NCI-H1930 (cell line): ENCODE data around the gene IDE.
"Not testable (repeated sequence)": the region's sequence is repeated elsewhere in the genome, so short reads cannot be mapped to it uniquely, and the experiment has no call there.

ENCODE experiments used
- DNase-seq, 2 experiments: peaks; one replicate each; lab custom pipeline; 2025; lab: John Stamatoyannopoulos, UW

IDE gene

GRCh38 chr10:92573798-92574547 lies at the start of gene IDE:
IDE (minus strand) TSS chr10:92574093; CDS start chr10:92574019, 74 bp downstream.
- DNase-seq = peak; percentile 27 to 59

DNA sequence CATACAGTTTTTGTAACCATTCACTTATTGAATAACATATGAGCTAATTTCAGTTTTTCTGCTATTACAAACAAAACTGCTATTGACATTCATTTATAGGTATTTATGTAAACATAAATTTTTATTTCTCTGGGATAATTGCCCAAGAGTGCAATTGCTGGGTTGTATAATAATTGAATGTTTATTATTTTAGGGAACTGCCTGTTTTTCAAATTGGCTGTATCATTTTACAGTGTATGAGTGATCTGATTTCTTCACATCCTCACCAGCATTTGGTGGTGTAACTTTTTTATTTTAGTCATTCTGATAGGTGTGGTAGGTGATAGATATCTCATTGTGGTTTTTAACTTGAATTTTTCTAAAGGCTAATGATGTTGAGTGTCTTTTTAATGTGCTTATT lies 45.5 kb upstream of the IDE start:
- DNase-seq = no peak

GRCh38 chr10:92615515-92615914 lies 41.6 kb upstream of the IDE start:
- DNase-seq = no peak

GRCh38 chr10:92604841-92605240 lies 30.9 kb upstream of the IDE start:
- DNase-seq = no peak

GRCh38 chr10:92598321-92598720 lies 24.4 kb upstream of the IDE start:
- no peak for DNase-seq

DNA sequence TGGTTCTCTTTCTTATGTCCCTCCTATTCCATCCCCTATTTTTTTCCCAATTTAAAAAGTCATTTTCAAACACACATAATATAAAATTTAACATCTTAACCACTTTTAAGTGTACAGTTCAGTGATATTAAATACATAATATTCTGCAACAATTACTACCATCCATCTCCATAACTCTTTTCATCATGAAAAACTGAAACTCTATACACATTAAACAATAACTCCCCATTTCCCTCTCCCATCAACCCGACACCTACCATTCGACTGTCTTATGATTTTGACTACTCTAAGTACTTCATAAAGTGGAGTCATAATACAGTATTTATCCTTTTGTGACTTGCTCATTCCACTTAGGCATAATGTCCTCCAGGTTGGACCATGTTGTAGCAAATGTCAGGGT lies 21.6 kb upstream of the IDE start:
- no peak for DNase-seq

DNA sequence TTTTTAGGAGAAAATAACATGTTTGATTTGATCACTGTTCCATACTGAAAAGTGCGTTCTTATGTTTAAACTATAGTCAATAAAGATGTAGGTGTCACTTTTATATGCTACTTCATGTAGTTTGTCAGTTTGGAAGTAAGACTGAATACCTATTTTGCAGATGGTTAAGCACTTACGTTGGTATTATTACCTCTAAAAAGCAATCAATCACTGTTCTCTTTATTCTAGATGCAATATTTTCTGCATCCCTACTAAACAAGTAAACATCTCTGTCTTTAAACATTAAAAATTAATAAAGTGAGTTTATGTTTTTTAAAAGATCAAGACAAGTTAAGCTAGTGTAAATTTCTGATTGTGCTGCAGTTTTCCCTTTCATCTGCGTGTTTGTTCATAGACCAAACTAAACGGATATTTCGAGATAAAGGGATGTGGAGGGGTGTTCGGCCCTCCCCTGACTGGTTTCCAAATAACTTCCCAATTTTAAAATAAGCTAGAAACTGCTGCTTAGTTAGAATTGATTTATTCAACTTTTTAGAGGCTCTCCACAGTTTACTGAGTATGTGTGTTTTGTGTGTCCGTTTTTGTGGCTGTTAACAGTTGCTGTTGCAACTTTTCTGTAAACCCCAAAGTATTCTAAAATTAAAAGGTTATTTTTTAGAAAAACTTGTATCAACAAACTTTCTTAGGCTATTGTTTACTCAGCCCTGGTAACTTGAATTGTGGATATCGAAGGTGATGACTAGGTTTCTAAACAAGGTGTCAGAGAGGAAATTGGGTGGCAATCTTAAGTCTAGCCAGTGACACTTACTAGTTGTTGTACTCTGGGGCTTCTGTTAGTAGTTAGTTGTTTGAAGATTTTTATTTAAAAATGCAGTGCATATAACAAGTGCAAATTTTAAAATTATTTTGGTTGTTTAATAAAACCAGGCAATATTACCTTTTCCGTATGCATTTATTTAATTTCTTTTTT lies 20.0 kb upstream of the IDE start:
- DNase-seq = no peak

- peak; percentile 86 to 89 for DNase-seq
These were observed 19.1 kb upstream of the IDE start, which contains the start of gene KIF11 for GRCh38 chr10:92592761-92593618. KIF11 (plus strand) TSS chr10:92593130; CDS start chr10:92593376, 246 bp downstream.

- DNase-seq = peak; percentile 67 to 77
These were observed 17.7 kb upstream of the IDE start for GRCh38 chr10:92591550-92592022.

DNA sequence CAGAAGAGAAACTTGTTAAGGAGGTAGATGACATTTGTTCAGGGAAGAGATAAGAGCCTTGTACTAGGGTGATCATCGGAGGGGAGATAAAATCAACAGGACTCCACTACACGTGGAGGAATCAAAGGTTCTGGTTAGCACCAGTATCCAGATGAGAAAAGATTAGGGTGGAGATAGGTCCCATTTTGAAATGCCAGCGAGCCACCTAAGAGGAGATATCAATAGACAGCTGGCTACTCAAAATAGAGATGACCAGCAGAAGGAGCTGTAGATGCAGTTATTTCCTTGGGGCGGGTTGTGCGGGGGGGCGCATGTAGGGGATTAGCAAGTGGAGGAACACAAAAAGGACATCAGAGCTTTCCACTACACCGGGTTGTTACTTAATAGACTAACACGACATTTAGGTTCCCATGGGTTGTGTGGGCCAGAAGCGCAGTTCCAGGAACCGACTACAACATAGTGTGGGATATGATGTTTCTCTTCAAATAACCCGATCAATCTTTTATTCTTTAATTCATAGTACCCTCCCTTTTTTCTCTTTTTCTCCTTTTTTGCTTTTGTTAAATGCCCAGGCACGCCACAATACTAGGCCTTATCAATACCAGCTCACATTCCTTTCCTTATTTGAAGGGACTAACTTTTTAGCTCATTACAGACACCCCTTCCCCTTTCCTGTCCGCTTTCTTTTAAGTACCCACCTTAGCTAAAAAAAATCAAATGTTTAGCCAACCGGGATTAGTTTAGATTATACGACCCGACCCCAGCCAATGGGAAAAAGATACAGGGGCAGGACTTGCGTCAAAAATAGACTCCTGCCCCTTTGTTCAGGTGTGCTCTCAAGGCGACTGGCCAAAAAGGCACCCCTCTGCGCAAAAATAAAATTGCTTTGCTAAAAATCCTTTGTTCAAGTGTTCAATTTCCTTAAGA lies 17.0 kb upstream of the IDE start:
- DNase-seq = peak in 1 of 2 experiments; percentile 7

GRCh38 chr10:92582347-92582746 lies 8.5 kb upstream of the IDE start:
- DNase-seq = not testable (repeated sequence)

DNA sequence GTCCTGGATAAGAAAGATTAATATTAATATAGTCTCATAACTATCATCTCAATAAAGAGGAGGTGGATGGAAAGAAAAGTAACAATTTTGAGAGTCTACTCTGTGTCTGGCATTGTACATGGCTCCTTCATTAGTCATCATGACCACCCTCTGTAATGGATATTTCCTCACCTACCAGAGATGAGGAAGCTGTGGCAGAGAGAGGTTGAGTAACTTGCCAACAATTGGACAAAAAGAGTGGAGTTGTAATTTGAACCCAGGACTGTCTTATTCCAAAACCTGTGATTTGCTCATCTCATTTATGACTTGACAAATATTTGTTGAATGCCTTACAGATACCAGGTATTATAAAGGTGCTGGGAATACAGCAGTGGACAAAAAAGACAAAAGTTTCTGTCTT lies 2.1 kb upstream of the IDE start:
- DNase-seq = no peak

DNA sequence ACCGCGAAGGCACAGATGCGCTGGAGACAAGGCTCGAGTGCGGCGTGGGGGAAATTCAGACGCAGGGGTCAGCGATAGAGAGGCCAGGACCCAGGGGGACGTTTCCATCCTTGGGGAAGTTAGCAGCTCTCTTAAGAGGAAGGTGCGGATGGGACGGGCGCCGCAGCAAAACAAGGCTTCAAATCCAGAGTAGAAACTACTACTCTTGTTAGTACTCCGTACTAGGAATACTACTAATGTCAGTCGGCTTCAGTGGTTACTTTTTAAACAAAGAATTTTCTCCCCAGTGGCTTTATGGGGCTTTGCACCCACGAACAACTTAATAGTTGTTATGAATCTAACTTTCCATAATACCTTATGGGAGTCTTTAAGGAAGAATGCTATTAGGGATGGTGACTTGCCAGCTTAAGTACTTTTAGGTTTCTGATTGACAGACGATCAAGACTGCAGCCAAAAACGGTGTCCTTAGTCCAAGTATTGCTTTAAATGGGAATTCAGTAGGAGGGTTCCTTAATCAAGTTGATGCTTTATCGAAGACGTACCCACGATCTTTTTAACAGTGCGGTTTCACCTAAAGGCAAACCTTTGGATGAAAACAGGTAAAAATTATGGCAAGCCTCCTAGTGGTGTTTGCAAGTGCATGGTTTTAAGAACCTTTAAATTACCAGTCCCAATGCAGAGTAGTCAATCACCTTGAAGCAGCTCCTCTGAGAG lies 812 bp upstream of the IDE start:
- DNase-seq = peak in 1 of 2 experiments; percentile 54

- no peak for DNase-seq
These were observed 649 bp downstream of the IDE start for GRCh38 chr10:92573091-92573797.

DNA sequence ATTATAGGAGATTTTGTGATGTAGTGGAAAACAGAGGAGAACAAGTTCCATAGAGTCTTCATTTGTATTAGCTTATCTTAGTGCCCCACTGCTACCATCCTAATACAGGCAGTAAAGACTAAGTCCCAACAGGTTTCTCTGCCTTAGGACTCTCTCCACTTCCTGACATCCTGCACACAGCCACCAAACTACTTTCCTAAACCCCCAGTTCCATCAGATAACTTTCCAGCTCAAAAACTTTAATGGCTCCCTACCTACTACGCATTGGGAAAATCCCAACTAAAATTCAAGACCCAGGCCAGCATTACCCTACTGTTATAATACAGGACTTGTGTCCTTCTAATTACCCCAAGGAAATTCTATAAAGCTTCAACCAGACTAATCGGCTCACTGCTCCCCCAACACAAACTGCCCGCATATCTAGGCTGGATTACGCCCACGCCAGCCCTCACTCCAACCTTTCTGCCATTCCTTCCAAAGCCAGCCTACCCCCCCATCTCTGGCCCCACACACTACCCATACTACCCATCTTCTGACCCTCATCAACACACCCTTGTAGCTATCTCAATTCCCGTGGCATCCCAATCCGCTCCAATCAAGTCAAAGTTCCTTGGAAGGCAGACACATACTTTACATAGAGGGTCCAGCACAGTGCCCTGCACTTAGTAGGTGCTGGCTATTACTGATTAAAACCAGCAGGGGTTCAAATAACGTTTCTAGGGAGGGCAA lies 1.4 kb downstream of the IDE start:
- DNase-seq = no peak

DNA sequence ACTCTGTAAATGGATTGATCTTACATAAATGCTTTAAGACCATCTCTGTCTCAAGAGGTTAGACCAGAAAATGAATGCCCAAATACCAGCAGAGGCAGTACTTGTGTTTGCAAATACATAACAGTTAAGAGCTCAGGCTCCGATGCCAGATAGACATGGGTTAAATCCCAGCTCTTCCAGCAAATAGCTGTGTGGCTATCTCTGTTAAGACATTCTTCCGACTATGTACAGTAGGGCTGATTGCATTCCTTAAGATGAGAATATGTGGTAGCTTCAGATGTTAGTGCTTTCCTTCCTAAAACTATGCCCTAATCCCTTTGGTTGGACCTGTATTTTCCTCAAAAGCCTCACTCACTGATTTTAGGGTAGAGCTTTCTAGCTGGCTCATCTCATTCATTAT lies 2.2 kb downstream of the IDE start:
- DNase-seq = no peak

GRCh38 chr10:92569663-92570062 lies 4.2 kb downstream of the IDE start:
- not testable (repeated sequence) for DNase-seq

- DNase-seq = no peak
These were observed 4.8 kb downstream of the IDE start for GRCh38 chr10:92569071-92569470.
